ENCODE data around the gene LMOD3. TPM values are rescaled to one million over a fixed set of nuclear protein-coding genes. Genes with fewer than 3 reads are reported as not detected.

Gene LMOD3
- total and polyA plus RNA-seq, 9 of the 15 experiments (the other 6 are each of a cell fraction or from before 2014, with no cell fraction given) = 0.03 TPM; not detected in 8

DNA sequence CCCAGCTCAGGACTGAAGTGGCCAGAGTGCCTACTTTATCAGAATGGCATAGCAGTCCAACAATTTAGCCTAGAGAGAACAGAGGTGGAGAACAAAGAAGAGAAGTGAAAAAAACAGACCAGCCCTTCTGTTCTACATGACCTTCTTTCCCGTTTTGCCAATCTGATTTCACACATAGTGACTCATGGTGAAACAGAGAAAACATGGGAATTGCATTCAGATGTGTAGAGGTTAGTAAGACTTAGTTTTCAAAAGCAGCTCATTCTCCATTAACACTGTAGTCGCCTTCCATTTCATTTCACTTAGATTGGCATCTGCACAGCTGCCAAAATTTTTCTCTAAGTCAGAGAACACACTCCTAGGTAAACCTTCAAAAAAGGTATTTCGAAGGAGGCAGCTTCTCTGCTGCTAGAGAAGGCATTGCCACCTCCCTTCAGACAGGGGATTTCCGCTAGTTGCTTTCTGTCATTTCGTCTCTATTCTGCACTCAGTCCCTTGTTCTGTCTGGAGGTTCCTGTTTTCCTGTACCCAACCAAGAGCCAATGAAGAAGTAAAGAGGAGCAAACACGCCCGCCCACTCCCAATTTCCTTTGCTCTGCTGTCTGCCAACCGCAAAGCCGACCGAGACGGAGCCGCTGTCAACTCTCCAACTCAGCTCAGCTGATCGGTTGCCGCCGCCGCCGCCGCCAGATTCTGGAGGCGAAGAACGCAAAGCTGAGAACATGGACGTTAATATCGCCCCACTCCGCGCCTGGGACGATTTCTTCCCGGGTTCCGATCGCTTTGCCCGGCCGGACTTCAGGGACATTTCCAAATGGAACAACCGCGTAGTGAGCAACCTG is 37.8 kb downstream of the LMOD3 start, which contains the start of gene ARL6IP5 (continued):
- TF ChIP-seq NRF1 (conservative IDR thresholded peaks at IDR 0.05 in 1 of 2, IDR thresholded peaks at IDR 0.05 in 1 of 2) = 0 out of 4 replicates have a peak, but pooled peaks of 1 of the 2 experiments have one; percentile 32
- TF ChIP-seq, protein P1, sequence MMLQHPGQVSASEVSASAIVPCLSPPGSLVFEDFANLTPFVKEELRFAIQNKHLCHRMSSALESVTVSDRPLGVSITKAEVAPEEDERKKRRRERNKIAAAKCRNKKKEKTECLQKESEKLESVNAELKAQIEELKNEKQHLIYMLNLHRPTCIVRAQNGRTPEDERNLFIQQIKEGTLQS (IDR thresholded peaks at IDR 0.05) = peak; percentile 71
- TF ChIP-seq, protein P1 (CRISPR knock-in tag; conservative IDR thresholded peaks at IDR 0.05) = no peak; the same call in 1 of the 2 replicates
- TF ChIP-seq JUN (IDR thresholded peaks at IDR 0.05; ENCODE audit: borderline replicate concordance, low read depth, low read length) = no peak; the same call in 1 of the 2 replicates
- no peak for TF ChIP-seq JUN (CRISPR knock-in tag; IDR thresholded peaks at IDR 0.05; ENCODE audit: borderline replicate concordance)
- no peak for TF ChIP-seq ZBTB34 (CRISPR knock-in tag; IDR thresholded peaks at IDR 0.05)
- 0 out of 2 replicates have a peak, but pooled peaks have one; percentile 42 for TF ChIP-seq FOXP1 (CRISPR knock-in tag; IDR thresholded peaks at IDR 0.05)
- peak; percentile 95; the same call in 1 of the 2 replicates for TF ChIP-seq TGIF2 (CRISPR knock-in tag; IDR thresholded peaks at IDR 0.05)
- no peak for TF ChIP-seq GATAD2A (IDR thresholded peaks at IDR 0.05)
- TF ChIP-seq ZNF583 (CRISPR knock-in tag; IDR thresholded peaks at IDR 0.05) = no peak
- no peak for TF ChIP-seq TRIM24 (IDR thresholded peaks at IDR 0.05)
- TF ChIP-seq NR4A1 (CRISPR knock-in tag; IDR thresholded peaks at IDR 0.05) = no peak
- TF ChIP-seq NR4A1 (tag; IDR thresholded peaks at IDR 0.05) = no peak
- TF ChIP-seq, protein P2, sequence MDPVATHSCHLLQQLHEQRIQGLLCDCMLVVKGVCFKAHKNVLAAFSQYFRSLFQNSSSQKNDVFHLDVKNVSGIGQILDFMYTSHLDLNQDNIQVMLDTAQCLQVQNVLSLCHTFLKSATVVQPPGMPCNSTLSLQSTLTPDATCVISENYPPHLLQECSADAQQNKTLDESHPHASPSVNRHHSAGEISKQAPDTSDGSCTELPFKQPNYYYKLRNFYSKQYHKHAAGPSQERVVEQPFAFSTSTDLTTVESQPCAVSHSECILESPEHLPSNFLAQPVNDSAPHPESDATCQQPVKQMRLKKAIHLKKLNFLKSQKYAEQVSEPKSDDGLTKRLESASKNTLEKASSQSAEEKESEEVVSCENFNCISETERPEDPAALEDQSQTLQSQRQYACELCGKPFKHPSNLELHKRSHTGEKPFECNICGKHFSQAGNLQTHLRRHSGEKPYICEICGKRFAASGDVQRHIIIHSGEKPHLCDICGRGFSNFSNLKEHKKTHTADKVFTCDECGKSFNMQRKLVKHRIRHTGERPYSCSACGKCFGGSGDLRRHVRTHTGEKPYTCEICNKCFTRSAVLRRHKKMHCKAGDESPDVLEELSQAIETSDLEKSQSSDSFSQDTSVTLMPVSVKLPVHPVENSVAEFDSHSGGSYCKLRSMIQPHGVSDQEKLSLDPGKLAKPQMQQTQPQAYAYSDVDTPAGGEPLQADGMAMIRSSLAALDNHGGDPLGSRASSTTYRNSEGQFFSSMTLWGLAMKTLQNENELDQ (CRISPR knock-in tag; IDR thresholded peaks at IDR 0.05; ENCODE audit: borderline replicate concordance) = no peak
- no peak for TF ChIP-seq ZNF274 (IDR thresholded peaks at IDR 0.05; ENCODE audit: borderline replicate concordance, low read depth, low read length)
- no peak for TF ChIP-seq TCF7 (IDR thresholded peaks at IDR 0.05; ENCODE audit: borderline replicate concordance)
- TF ChIP-seq PTRF (tag; IDR thresholded peaks at IDR 0.05) = no peak
- no peak for TF ChIP-seq SMAD1 (IDR thresholded peaks at IDR 0.05; ENCODE audit: low read depth, low read length, partially characterized antibody)
- no peak for TF ChIP-seq ZNF232 (CRISPR knock-in tag; IDR thresholded peaks at IDR 0.05)
- TF ChIP-seq PYGO2 (tag; IDR thresholded peaks at IDR 0.05) = no peak
- no peak for TF ChIP-seq ZFP30 (CRISPR knock-in tag; IDR thresholded peaks at IDR 0.05; ENCODE audit: borderline replicate concordance)
- no peak for TF ChIP-seq ZBTB17 (CRISPR knock-in tag; IDR thresholded peaks at IDR 0.05)

Measured in K562 (cell line).